GM12891 (cell line): ENCODE measurements around the gene PLCL1.

Experiments used
- POLR2A ChIP-seq: IDR thresholded peaks from 2 replicates; pipeline ENCODE4 v1.6.1; 2011; ENCODE audit warnings: low read depth, low read length, control low read depth
- POLR2AphosphoS5 ChIP-seq: IDR thresholded peaks from 2 replicates; pipeline ENCODE4 v1.6.1; 2011; ENCODE audit warnings: low read depth, low read length, control low read depth
- SPI1 ChIP-seq: IDR thresholded peaks from 2 replicates; pipeline ENCODE4 v1.6.1; 2011; ENCODE audit warnings: low read depth, low read length, control low read depth
- TAF1 ChIP-seq: IDR thresholded peaks from 2 replicates; pipeline ENCODE4 v1.6.1; 2011; ENCODE audit warnings: low read depth, low read length, control low read depth

DNA sequence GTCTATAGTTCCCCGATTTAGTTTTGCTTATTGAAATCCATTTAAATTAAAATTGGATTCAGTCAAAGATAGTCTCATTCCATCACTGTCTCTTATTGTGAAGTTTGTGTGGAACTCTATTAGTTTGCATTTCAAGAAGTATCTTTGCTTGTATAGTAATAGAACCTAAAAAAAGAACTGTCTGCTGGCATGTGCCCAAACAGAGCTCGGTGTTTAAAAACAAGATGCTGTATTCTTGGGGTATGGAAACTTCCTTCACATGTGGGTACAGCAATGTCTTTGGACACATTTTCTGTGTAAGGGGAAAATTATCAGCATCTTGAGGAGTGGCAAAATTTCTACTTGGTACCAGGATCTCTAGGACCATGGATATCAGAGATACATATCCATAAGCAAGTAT lies 292.6 kb downstream of the PLCL1 start:
- no peak for TF ChIP-seq POLR2A
- no peak for TF ChIP-seq POLR2AphosphoS5
- no peak for TF ChIP-seq SPI1
- no peak for TF ChIP-seq TAF1
